Activated CD4-positive, CD25-positive, alpha-beta regulatory T cell treated with anti-CD3 and anti-CD28 coated beads, Interleukin-2, amount 50 U/mL, for 24 hours (primary cell): ENCODE data around the gene MEN1.
"Not testable (repeated sequence)": the region's sequence is repeated elsewhere in the genome, so short reads cannot be mapped to it uniquely, and the experiment has no call there.

Source experiments
- ATAC-seq, 2 donors: fragments of 150-1000 bp; cut with Tn5 transposase; one replicate each; pipeline ENCODE4 v1.10.0; 2021; ENCODE audit warnings: mild to moderate bottlenecking in 1 of 2, moderate library complexity in 1 of 2

Gene MEN1

DNA sequence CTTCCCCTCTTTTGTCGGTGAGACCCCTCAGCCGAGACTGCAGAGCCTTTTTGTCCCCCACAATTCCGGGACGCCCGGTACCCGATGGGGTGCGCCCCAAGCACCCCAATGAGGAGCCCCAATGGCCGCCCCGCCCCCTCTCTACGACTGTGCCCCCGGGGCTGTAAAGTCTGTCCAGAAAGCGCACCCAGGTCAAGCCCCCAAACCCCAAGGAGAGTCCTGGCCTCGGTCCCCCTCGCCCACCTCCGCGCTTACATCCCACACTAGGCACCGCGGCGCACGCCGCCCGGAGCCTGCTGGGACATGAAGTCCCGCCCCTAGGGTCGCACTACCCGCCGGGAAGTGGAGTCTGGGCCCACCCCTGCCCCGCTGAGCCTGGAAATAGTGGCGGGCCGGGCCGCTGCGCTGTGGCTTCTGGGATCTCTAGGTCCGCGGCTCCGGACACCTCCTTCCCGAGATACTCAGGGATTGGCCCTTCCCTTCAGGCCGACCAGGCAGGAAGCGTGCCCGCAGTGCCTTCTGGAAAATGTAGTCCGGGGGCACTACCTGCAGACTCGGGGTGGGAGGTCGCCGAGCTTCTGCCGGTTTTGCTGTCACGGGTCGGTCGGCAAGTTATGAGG is at the start of gene MEN1:
Gene MEN1, minus strand, starts transcription at position 281 of the 620 bp plus-strand sequence. CDS start 442 bp downstream, outside the sequence.
- peak; percentile 94 to 95 for ATAC-seq

- ATAC-seq = peak; percentile 80 to 81
Observed at GRCh38 chr11:64859542-64860414, 49.4 kb upstream of the MEN1 start.

GRCh38 chr11:64858467-64859263 is 48.3 kb upstream of the MEN1 start:
- peak; percentile 27 to 36 for ATAC-seq

DNA sequence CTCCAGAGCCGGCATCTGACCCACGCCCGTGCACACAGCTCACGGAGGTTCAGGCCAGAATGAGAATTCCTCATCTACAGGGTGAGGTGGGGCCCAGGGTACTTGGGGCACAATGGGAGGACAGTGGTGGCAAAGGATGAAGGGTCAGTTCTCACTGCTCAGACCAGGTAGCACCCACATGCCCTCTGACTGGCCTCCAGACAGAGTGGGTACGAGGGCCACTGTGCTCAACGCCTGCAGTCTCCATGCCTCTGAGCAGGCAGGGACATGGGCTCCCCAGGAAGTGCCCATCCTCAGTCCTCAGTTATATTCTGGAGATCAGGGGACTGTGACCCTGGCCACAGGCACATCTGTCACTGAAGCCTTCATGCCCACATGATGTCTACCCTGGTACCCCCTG is 47.1 kb upstream of the MEN1 start:
- ATAC-seq = no peak

DNA sequence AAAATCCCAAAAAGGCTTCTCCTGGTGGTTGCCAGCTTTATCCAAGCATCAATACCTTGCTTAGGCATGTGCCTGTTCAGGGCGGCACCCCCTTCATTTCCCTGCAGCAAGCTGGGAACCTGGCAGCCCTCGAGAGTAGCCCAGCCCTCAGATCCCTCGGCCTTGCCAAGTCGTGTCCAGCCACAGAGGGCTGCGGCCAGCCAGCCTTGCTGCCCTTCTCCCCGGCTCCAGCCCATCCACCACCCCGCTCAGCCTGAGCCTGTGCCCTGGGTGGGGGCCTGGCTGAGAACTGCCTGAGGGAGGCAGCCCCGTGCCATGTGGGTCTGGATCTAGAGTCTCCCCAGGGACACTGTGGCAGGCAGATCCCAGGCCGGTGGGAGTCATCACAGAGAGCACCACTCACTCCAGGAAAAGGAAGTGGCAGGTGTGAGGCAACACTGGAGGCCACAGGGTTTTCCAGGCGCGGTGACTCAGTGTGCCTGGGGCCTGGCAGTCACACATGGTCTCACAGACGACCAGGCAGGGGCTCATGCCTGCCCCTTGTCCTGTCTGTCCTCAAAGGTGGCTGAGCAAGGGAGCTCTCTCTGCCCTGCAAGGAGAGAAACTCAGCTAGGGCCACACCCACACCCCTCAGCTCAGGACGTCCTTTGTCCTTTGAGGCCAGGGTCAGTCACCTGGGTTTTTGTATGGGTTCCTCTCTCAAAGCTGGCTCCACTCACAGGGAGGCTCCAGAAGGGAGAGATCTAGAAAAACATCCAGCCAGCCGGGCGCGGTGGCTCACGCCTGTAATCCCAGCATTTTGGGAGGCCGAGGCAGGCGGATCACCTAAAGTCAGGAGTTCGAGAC is 46.3 kb upstream of the MEN1 start:
- peak; percentile 4 to 15 for ATAC-seq

DNA sequence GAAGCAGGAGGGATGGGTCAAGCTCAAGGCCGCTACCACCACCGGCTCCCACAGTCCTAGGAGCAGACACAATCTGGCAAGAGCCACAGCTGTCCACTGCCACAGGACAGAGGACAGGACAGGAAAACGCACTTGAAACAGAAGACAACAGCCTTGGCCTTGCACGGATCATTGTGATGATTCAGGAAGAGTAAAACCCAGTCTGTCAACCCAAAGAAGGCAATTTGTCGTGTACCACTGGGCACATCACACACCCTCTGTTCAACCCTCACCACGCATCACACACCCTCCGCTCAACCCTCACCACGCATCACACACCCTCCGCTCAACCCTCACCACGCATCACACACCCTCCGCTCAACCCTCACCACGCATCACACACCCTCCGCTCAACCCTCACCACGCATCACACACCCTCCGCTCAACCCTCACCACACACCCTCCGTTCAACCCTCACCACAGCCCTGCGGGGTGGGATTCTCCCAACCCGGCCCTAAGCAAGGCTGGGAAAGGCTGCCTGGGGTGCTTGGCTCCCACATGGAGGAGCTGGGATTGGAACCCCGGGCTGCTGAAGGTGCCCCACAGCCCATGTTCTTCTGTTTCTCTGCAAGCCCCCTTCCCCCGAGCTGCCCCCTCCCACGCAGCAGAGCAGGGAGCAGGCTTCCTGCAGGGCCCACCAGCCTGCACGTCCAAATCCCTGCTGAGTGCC is 45.4 kb upstream of the MEN1 start:
- ATAC-seq = no peak

GRCh38 chr11:64854534-64855502 is 44.5 kb upstream of the MEN1 start:
- peak; percentile 8 to 14 for ATAC-seq

GRCh38 chr11:64854157-64854533 is 43.8 kb upstream of the MEN1 start:
- ATAC-seq = no peak

- no peak for ATAC-seq
Observed at GRCh38 chr11:64853709-64854108, 43.4 kb upstream of the MEN1 start.

DNA sequence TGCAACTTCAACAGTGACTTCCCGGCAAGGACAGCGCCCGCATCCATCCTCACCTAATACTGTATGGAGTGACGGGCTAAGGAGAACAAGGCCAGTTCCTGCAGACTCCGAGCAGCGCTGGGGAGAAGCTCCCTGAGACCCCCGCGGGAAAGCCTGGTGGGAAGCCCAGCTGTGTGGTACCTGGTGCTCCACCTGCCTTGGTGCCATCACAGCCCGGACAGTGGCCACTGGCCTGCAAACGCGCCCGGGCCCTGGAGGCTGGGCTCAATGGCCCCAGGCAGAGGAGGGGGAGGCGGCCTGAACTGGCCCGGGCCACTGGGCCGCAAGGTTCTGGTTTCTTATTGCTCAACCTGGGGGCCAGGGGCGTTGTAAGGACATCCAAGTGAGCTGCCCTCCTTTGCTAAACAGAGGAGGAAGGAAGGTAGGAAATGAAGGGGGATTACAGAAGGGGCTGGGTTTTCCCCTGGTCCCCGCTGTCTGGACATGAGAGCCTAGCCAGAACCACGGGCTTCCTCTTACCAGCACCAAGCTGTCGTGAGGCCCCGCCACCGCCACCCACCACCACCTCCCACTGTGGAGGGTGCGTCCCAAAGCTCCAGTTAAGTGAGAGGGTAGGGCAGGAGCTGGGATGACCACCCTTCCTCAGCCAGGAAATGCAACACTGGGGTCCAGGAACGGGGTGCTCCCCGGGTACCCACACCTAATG is 42.6 kb upstream of the MEN1 start:
- ATAC-seq = no peak

DNA sequence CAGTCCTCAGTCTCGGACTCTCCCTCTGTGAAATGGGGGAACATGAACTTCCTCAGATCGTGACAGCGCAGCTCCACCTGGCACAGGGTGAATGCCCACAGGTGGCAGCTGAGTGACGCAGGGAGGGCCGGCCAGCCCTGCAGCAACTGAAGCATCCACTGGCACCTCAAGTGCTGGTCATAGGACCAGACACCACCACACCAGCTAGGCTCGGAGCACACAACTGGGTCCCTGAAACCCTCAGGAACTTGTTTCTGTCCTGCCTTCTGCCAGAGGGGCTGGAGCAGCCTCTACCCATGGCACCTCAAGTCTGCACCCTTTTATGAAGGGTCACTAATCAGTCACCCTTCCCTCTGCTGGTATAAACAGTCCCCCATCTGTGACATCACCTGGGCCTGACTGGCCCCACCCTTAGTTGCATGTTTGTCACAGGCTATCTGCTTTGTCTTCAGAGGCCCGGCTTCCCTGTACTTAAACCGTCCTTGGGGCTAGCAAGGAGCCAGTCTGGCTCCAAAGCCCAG is 41.5 kb upstream of the MEN1 start:
- ATAC-seq = peak; percentile 15 to 18

- ATAC-seq = peak; percentile 53 to 57
Observed at GRCh38 chr11:64850979-64851567, 40.7 kb upstream of the MEN1 start.

DNA sequence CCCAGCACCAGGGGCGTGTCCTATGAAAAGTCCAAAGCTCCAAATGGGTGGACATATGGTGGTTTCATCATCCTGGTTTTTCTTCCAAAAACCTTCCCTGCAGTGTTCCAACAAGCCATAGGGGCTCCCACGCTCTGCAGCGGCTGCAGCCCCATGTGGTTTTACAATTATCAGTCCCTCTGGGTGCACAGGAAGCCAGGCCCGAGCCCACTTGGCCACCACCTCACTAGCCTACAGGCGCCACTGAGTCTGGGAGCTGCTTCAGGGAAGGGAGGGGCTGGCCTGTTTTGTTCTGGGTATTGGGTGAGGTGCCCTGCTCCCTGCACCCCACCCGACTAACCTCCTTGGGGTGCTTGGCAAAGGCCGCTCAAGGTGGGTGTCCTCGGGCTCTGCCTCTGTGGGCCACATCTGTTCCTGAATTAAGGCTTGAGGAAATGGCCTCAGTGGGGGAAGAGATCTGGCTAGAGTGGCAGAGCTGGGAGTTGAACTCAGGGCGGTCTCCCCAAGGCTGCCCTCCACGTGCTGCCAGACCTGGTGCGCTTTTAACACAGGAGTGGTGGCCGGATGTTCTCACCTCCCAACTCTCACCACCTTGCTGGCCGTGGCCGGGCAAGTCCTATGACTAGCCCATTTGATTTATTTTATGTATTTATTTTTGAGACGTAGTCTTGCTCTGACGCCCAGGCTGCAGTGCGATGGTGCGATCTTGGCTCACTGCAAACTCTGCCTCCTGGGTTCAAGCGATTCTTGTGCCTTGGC is 39.4 kb upstream of the MEN1 start:
- no peak for ATAC-seq

- ATAC-seq = no peak
Observed at GRCh38 chr11:64848826-64849597, 38.7 kb upstream of the MEN1 start.

DNA sequence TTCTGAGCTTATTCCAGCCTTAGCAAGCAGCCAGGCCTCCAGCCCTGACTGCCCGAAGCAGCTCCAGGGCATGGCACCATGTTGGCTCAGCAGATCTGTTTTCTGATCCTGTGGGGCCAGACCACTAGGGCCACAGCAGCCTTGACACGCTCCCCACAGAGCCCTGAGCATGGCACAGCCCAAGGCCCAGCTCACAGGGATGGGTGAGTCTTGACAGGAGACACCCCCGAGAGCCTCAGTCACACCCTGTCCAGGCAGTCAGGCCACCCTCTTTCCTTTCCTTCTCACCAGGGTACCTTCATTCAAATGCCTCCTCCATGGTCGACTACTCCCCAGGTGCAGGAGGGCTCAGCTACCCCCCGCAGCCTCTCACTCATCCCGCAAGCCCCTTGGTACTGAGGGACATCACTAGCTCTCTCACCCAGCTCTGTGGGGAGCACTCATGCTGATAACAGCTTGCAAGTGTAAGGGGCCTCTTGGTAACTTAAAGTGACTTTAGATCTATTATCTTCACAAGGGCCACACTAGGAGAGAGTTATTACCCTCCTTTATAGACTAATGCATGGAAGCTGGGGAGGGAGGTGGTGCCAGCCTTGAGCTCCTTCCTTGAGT is 38.0 kb upstream of the MEN1 start:
- ATAC-seq = no peak

GRCh38 chr11:64846998-64847666 is 36.8 kb upstream of the MEN1 start:
- peak; percentile 73 to 75 for ATAC-seq

- ATAC-seq = not testable (repeated sequence)
Observed at GRCh38 chr11:64845776-64846129, 35.4 kb upstream of the MEN1 start.
